ENCODE data around the gene RCAN2.
A peak's percentile ranks its signal among the peaks of the same experiment; 100 is the strongest.

RCAN2 gene

DNA sequence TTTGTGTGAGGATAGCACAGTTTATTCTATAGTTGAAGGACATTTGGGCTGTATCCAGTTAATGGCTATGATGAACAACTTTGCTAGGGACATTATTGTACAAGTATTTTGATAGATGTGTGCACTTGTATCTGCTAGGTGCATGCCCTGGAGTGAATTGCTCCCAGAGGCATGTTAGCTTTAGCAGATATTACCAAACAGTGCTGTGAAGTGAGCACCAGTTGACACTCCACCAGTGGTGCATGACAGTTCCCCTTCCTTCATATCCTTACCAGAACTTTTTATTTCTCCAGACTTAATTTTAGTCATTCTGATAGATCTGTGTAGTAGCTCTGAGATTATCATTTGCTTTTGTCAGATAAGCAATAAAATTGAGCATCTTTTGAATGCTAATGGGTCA lies 271.6 kb downstream of the RCAN2 start:
- no peak for DNase-seq (ENCODE audit: low read depth, low spot score)

DNA sequence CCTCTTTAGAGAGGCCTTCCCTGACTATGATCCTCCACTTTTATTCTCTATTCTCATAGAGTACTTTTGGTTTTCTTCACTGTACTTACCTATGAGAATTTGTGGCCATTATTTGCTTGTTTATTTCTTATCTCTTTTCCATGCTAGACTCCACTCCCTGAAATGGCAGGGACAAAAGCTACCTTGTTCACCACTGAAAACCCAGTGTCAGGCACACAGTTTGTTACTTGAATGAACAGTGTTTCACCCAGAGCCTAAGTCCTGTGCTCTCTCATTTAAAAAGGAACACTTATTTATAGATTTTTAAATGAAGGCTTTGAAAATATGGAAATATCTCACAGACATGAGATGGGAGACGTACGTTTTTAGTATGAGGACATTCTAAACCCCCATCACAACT lies 272.8 kb downstream of the RCAN2 start:
- DNase-seq (ENCODE audit: low read depth, low spot score): no peak

DNA sequence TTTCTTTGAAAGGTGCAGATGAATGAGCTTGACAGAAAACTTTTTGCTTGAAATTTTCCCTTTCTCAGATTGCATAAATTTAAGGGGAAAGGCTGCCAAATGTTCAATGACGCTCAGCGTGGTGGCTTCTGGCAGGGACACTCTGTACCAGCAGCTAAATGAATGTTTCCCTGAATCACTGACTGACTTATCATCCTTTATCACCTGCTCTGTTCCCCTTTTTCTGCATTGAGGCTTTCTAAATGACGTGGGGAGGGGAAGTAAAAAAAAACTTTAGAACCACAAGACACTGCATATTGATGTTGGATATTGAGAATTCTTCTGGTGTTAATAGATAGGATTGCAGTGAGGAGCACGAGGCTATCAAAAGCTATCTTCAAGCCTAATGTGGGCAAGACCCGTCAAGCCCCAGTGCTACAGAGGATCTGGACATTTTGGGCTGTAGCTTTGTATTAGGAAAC lies 273.5 kb downstream of the RCAN2 start:
- peak; percentile 61 for DNase-seq (ENCODE audit: low read depth, low spot score)

DNA sequence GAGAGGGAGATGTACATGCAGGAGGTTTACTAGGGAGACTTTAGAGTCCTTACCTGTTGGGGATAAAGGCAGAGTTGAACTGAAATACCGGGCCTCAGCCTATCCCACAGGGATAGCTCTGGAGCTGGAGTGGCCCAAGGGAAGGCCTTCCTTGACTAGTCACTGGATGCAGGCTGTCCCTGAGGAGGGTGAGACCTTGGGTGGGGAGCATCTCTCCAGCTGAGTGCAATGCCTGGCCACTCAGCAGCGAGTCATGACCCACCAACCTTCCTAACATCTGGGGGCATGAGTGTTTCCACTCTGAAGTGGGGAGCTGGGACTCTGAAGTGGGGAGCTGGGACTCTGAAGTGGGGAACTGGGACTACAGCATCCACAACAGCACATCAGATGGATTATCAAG lies 274.4 kb downstream of the RCAN2 start:
- no peak for DNase-seq (ENCODE audit: low read depth, low spot score)

DNA sequence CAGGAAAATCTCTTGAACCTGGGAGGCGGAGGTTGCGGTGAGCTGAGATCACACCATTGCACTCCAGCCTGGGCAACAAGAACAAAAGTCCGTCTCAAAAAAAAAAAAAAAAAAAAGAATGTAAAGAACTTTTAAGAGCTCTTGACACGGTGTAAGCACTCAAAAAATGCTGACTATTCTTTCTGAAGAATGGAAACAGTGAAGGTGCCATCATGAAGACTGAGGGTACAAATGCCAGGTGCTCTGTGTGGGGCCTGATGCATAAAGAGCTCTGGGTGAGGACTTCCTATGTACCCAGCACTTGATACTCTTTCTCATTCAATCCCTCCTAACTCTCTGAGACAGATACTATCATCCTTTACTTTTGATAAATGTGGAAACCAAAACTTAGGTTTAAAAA lies 275.5 kb downstream of the RCAN2 start:
- no peak for DNase-seq (ENCODE audit: low read depth, low spot score)

DNA sequence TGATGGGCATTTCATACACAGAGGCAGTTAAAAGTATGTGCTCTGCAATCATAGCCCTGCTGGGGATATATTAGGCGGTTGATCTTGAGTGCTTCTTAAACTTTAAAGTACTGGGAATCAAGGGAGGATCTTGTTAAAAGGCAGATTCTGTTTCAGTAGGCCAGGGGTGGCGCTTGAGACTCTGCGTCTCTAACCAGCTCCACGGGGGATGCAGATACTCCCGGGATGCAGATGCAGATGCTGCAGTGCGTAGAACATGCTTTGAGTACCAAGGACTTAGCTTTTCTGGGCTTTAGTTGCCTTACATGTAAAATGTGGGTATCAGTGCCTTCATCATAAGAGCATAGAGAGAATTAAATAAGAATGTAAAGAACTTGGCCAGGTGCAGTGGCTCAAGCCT lies 276.0 kb downstream of the RCAN2 start:
- DNase-seq (ENCODE audit: low read depth, low spot score): no peak

DNA sequence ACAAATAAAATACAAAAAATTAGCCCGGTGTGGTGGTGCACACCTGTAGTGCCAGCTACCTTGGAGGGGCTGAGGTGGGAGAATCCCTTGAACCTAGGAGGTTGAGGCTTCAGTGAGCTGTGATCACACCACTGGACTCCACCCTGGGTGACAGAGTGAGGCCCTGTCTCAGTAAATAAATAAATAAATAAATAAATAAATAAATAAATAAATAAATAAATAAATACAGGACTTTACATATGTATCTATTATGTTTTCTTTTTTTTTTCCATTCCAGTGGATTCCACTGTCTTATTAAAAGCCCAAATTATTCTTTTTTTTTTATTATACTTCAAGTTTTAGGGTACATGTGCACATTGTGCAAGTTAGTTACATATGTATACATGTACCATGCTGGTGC lies 279.3 kb downstream of the RCAN2 start:
- no peak for DNase-seq (ENCODE audit: low read depth, low spot score)

DNA sequence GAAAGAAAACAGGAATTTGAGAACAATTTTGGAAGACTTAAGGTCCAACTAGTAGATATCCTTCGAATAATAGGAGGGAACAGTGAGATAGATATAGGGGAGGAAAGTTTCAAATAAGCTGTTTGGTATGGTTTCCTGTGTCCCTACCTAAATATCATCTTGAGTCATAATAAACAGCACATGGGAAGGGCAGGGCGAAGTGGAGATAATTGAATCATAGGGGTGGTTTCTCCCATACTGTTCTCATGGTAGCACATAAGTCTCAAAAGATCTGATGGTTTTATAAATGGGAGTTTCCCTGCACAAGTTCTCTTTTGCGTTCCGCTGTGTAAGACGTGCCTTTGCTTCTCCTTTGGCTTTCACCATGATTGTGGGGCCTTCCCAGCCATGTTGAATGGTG lies 281.0 kb downstream of the RCAN2 start:
- no peak for DNase-seq (ENCODE audit: low read depth, low spot score)

DNA sequence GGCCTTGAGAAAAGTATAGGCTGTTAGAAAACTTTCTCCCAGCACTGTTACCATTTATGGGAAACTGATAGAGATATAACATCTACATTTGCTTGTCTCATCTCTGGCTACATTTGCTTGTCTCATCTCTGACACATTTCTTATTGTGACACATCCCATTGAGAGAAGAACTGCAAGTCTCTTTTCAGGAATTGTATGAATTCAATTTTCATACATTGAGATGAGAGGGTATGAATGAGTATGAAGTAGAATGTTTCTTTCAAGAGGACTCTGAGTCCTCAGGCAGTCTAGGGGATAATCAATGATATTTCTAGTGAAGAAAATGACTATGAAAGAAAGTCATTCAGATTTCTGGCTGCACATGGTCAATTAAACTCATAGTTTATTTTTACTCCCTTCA lies 282.9 kb downstream of the RCAN2 start:
- DNase-seq (ENCODE audit: low read depth, low spot score): no peak

DNA sequence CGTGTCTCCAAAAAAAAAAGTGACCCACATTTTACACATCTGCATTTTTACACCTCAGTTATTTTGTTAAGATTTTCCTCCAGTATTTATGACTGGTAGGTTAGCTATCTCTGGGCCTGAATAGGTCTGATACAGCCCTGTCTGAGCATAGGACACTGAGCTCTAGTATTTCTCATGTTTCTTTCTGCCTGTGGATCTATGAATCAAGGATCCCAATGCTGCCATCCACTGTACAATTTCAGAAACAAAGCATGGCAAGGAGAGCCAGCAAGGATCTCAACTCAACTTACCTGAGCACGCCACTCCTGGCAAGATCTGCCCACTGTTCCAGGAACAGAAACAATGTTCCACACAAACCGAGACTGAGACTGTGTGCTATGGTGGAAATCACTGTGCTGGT lies 284.1 kb downstream of the RCAN2 start:
- no peak for DNase-seq (ENCODE audit: low read depth, low spot score)

DNA sequence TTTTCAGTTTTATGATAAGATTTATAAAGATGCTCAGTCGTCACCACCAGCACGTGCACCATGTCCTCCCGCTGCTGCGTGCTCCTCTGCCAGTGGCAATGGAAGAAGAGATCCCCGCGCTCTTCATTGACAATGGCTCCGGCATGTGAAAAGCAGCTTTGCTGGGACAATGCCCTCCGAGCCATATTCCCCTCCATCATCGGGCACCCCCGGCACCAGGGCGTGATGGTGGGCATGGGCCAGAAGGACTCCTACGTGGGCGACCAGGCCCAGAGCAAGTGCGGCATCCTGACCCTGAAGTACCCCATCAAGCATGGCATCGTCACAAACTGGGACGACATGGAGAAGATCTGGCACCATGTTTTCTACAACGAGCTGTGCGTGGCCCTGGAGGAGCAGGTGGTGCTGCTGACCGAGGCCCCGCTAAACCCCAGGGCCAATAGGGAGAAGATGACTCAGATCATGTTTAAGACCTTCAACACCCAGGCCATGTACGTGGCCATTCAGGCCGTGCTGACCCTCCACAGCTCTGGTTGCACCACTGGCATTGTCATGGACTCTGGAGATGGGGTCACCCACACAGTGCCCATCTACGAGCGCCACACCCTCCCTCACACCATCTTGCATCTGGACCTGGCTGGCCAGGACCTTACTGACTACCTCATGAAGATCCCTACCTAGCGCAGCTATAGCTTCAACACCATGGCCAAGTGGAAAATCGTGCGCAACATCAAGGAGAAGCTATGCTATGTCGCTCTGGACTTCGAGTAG lies 286.2 kb downstream of the RCAN2 start:
- no peak for DNase-seq (ENCODE audit: low read depth, low spot score)

DNA sequence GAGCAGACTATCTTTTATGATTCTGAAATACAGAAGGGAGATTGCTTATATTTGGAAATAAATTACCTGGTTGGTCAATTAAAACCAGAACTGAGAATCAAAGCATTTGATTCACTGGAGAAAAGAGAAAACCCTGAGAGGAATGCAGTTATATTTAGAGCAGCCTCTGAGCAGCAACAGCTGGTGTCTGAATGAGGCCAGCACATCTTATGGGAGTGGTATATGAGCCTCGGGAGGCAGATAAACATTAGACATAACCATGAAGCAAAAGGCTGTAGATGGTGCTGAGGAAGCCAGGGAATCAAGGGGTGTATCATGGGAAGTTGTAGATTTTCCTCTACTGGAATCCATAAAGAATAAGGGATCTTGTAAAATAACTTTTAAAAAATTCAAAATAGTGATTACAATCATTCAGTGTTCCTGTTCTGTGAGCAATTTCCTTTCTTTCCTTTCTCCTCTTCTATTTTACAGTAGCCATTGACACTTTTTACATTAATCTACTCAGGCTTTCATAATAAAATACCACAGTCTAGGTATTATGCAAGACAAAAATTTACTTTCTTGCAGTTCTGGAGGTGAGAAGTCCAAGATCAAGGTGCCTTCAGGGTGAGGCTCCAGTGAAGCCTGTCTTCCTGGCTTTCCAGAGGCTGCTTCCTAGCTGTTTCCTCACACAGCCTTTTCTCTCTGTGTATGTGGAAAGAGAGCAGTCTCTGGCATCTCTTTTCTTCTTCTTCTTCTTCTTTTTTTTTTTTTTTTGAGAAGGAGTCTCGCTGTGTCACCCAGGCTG lies 287.7 kb downstream of the RCAN2 start:
- no peak for DNase-seq (ENCODE audit: low read depth, low spot score)

DNA sequence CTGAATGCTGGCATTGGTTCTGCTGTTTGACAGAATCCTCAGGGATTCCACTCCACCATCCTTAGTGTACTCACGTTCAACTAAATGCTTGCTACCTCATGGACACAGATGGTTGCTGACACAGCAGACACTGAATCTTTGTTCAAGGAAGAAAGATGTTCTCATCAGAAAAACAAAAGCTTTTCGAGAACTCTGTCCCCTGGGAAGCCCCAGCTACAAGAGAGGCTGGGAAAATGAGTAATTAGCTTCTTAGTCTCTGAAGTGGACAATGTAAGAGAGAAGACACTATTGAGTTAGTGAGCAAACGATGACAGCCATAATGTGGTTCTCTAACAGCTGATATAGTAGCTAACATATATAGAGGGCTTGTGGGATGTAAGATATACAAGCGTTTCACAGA lies 289.5 kb downstream of the RCAN2 start:
- no peak for DNase-seq (ENCODE audit: low read depth, low spot score)

DNA sequence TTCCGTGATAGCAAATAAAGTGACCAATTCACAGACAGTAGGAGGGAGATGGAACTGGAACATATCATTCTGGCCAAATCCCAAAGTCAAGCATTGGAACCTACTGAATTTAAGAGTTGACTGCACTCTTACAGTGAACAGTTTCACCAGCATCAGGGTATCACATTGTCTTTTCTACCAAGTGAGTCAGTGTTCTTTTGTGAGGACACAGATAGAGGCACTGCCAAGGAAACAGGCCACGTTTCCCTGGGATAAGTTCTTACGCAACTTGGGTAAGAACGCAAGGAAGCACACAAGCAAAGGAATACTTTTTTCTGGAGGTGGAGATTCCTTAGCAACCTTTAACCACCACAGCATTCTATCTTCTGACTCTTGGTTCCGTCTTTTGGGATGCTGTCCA lies 291.9 kb downstream of the RCAN2 start:
- peak; percentile 23 for DNase-seq (ENCODE audit: low read depth, low spot score)

DNA sequence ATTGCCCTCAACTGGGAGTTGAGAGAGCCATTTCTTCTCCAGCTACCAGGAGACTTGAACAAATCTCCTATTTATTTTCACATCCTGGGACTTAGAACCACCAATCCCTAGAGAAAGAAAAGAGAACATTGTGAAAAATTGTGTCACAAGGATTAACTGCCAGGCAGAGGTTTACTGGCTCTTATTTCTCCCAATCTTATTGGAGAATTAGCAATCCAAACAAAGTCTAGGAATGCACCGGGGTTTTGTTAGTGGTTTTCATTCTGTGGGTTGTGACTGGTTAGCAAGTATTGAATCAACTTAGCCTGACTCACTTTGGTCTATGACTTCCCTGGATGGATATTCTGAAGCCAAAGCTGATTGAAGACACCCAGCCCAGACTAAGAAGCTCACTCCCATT lies 299.3 kb downstream of the RCAN2 start:
- DNase-seq (ENCODE audit: low read depth, low spot score): peak; percentile 92

DNA sequence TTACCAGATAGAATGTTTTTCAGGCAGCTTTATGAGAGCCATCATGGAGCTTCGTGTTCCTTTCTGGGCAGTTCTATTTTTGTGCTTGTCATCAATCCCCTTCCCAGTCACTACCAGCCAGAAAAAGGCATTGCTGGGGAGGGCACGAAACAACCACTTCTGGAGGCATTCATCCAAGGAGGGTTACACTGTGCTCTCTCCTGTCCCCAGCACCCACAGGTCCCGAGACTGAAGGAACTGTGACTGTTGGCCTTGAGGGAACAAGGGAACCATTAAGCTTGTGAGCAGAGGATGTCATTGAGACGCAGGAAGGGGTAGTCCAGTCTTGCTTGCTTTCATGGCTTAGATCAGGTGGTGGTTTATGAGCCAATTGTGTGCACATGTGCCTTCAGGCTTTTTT lies 300.4 kb downstream of the RCAN2 start:
- no peak for DNase-seq (ENCODE audit: low read depth, low spot score)

DNA sequence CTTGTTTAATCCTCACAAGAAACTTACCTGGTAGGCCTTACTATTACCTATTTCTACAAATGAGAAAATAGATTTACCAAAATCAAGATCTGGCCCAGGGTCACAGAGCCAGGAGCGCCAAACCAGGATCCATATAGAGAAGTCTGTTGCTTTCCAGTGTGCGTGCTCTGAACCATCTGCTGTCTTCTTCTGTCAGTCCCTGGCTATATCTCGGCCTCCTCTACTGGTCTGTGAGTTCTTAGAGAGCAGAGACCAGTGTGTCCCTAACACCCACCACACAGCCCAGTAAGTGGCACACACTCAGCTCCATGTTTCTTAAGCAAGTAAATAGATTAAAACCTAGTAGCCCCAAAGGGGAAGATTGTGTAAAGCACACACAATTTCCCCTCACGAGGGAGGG lies 301.5 kb downstream of the RCAN2 start:
- DNase-seq (ENCODE audit: low read depth, low spot score): no peak

DNA sequence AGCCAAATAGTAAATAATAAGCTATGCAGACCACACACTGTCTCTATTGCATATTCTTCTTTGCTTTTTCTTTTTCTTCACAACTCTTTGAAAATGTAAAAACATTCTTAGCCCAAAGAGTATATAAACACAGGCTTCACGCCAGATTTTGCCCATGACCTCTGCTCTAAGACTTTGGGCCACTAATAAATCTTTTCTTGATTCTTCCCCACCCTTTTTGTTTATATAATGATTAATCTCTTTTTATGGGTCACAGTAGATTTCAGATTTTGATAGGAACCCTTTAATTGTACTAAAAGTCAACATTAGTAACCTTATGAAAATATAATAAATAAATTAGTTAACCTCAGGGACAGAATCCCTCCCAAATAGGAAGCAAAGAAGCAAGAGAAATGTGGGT lies 304.7 kb downstream of the RCAN2 start:
- DNase-seq (ENCODE audit: low read depth, low spot score): no peak

DNA sequence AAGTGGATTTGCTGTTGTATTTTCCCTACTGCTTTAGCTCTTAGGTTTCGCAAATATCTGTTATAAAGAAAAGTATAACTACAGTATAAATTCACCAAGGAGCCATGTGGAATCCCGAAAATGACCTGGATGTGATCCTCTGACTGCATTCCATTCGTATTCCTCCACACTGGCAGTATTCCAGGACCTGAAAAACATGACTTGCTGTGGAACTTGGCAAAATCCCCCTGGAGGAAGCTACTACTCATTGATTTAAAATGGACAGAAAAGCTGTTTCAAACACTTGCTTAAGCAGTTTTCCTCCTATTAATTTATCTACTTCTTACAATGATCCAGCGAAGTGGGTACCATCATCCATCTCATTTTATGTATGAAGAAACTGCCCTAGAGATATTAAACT lies 307.1 kb downstream of the RCAN2 start:
- DNase-seq (ENCODE audit: low read depth, low spot score): peak; percentile 91

DNA sequence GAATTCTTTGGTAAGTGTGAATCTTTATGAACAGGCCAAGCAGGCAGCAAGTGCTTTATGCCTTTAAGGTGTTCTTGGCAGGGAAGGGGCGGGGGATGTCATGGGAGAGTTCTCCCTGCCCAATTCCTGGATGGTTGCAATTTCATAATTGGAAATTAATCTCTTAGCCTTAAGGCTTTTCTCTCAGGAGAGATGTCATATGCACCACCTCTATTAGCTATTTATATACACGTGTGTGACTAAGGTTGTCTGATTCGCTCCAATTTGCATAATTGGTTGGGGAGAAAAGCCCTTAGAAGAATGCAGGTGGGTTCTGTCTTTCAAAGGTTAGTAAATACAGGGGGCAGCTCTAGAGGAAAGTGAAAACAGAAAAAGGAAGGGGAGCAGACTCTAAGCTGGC lies 315.3 kb downstream of the RCAN2 start:
- no peak for DNase-seq (ENCODE audit: low read depth, low spot score)

DNA sequence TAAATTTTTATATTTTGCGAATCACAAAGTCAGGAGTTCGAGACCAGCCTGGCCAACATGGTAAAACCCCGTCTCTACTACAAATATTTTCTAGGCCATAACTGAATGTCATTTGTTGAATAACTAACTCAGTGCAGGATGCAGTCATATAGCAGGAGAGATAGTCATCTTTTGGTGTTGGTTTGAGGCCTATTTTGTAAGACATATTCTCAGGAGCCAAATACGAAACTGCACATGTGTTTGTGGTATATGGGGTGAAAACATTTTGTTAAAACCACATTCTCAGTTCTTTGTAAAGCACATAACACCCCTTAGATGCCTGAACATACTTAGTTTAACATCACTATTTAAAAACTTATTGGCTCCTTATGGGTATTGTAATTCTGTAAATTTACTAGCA lies 315.8 kb downstream of the RCAN2 start:
- no peak for DNase-seq (ENCODE audit: low read depth, low spot score)

DNA sequence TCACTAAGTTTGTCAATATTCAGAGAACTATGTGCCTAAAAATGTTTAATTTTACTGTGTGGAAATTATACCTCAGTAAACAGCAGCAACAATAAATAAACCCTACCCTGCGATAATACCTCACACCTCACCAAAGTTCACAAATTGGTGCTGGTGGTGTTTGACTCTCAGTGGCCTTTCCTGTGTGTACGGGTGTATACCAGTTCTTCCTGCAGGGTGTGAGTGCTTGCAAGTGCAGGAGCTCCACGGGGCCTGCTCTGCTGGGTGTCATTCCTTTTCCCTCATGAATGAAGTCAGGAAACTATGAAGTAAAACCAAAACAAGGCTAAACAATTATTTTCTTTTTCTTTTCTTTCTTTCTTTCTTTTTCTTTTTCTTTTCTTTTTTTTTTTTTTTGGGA lies 316.3 kb downstream of the RCAN2 start:
- no peak for DNase-seq (ENCODE audit: low read depth, low spot score)

DNA sequence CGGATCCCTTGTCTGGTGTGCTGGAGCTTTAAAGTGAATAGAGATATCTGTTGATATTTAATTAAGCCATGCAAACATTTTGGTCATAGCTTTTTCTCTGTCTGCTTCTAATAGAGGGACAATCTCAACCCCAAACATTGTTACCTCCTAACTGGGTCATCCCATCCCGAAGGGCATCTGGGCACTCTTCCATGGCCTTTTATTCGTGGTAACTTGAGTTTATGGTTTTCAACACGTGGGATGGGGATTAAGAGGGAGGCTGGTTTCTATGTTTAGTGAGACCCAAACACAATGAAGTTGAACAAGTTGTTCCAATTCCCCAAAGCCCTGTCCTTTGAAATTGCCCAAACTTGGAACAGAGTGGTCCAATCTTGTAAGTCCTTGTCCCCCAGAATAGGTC lies 319.1 kb downstream of the RCAN2 start:
- DNase-seq (ENCODE audit: low read depth, low spot score): no peak

Data from astrocyte of the hippocampus (primary cell).